ENCODE measurements around the gene GFI1. TPM values are rescaled to one million over a fixed set of nuclear protein-coding genes. Genes with fewer than 3 reads are reported as not detected.

The GFI1 gene
- total and polyA plus RNA-seq, 2 of the 13 experiments (the other 11 are each of a cell fraction or from before 2014, with no cell fraction given): 10.3 to 10.5 TPM

DNA sequence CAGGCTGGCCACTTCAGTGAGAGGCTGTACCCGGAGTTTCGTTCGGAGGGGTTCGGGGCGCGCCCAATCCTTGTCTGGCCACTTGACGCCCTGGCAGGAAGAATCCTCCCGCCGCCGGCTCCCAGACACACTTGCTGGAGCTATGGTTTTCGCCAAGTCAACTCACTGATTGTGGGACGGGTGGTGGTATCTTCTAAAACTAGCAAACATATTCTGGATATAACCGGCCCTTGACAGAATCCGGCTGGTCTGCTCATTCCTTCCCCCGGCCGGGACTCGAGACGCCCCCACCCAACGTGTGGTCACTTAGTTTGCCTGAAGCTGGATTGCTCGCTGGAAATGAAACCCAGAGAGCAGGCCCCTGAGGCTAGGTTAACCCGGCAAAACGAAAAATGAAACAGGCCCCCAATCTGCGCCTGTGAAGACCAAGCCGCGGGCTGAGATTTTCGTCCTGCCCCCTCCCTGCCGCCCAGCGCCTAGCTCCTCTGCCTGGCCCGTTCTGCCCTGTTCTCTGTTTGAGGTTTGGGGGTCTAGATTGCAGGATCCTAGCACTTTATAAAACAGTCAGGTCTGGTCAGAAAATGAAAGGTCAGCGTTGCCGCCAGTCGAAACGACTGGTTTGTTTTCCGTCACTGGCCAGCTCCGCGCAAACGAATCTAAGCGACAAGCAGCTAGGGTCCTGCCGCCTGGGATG lies 4.6 kb downstream of the GFI1 start:
- 98% methylated on average over 38 of the region's 39 CpGs for WGBS (ENCODE audit: low lambda C conversion rate)
- ATAC-seq (no peak), DNase-seq (ENCODE audit: low spot score) (no peak), FAIRE-seq (no peak)
- TF ChIP-seq MAFK (conservative IDR thresholded peaks at IDR 0.05 in 1 of 2, IDR thresholded peaks at IDR 0.05 in 1 of 2; ENCODE audit: low read length in 2 of 2) (peak in 1 of 2 experiments; percentile 16; a peak in 1 of 4 replicates), PCBP2 (optimal IDR thresholded peaks at IDR 0.05; ENCODE audit: low read depth, low read length, poor library complexity, severe bottlenecking) (no peak)
- Histone ChIP-seq H3K4me3 (replicated peaks in 1 of 3; ENCODE audit: insufficient read depth in 1 of 3, low read depth in 2 of 3, low read length in 3 of 3) (no peak overlapping the region), H3K79me2 (ENCODE audit: insufficient read depth, low read length) (no peaks in the 10 kb centered on the region), H3K4me1 (ENCODE audit: insufficient read depth, low read length) (peaks cover 18% of the 10 kb centered on the region), H3K27me3 (ENCODE audit: control insufficient read depth in 1 of 2, insufficient read depth in 2 of 2, low read length in 2 of 2) (no peaks in the 10 kb centered on the region; a peak in 2 of 5 replicates), H3K27ac (ENCODE audit: extremely low read length, insufficient read depth, low read length) (no peak overlapping the region), H3K4me2 (ENCODE audit: low read depth, low read length) (no peak overlapping the region), H2AFZ (ENCODE audit: low read length) (no peak overlapping the region), H3K36me3 (replicated peaks in 1 of 2; ENCODE audit: control insufficient read depth in 1 of 2, insufficient read depth in 2 of 2, low read length in 2 of 2) (peaks cover 2 to 11% of the 10 kb centered on the region in 2 experiments; a peak in 4 of 5 replicates), H4K20me1 (ENCODE audit: insufficient read depth, low read length) (no peaks in the 10 kb centered on the region), H3K9me3 (ENCODE audit: low read length) (no peaks in the 10 kb centered on the region), H3K9ac (ENCODE audit: insufficient read depth, low read depth, low read length) (no peak overlapping the region)
- ChIA-PET CTCF (ENCODE audit: low intra/inter-chr PET ratio, low total read pairs) (no interaction called here), POLR2A (no interaction called here)
- BruUV-seq (replicated peaks): no TSS peak
- in situ Hi-C loops (cut with HindIII; ENCODE audit: extremely low pct_ligation_motif_present, low pct_unique_long_range_greater_than_20kb): loop anchor here (5.0 kb wide), 1 partner anchor 115 kb away; no protein-coding TSS in a partner anchor
- intact Hi-C loops (cut with micrococcal nuclease; ENCODE audit: unreplicated experiment): no loop called here

DNA sequence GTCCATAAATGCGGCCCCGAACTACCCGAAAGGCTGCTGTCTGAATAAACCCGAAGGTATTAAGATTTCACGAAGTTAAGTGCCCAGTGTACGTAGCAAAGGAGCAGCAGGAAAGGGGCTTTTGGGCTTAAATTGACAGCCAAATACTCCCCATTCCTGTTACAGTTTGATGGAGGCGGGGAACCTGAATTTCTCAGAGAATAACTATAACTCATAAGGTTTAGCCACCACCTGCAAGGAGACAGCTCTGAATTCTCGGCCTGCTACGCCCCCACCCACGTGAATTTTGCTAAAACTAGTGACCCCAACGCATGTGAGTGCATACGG lies 5.2 kb downstream of the GFI1 start:
- Histone ChIP-seq H3K4me3 (replicated peaks in 1 of 3; ENCODE audit: insufficient read depth in 1 of 3, low read depth in 2 of 3, low read length in 3 of 3) (no peak overlapping the region), H3K79me2 (ENCODE audit: insufficient read depth, low read length) (no peaks in the 10 kb centered on the region), H3K27me3 (ENCODE audit: control insufficient read depth in 1 of 2, insufficient read depth in 2 of 2, low read length in 2 of 2) (no peaks in the 10 kb centered on the region; a peak in 1 of 5 replicates), H3K9ac (ENCODE audit: insufficient read depth, low read depth, low read length) (no peak overlapping the region), H3K4me1 (ENCODE audit: insufficient read depth, low read length) (peaks cover 14% of the 10 kb centered on the region), H3K4me2 (ENCODE audit: low read depth, low read length) (no peak overlapping the region), H3K9me3 (ENCODE audit: low read length) (no peaks in the 10 kb centered on the region), H4K20me1 (ENCODE audit: insufficient read depth, low read length) (no peaks in the 10 kb centered on the region), H3K36me3 (replicated peaks in 1 of 2; ENCODE audit: control insufficient read depth in 1 of 2, insufficient read depth in 2 of 2, low read length in 2 of 2) (peaks cover 2 to 11% of the 10 kb centered on the region in 2 experiments; a peak in 4 of 5 replicates), H3K27ac (ENCODE audit: extremely low read length, insufficient read depth, low read length) (no peak overlapping the region), H2AFZ (ENCODE audit: low read length) (no peak overlapping the region)
- no peak for ATAC-seq
- BruUV-seq (replicated peaks): no TSS peak
- DNase-seq (ENCODE audit: low spot score): no peak
- ChIA-PET CTCF (ENCODE audit: low intra/inter-chr PET ratio, low total read pairs) (no interaction called here), POLR2A (no interaction called here)
- no peak for FAIRE-seq
- TF ChIP-seq, protein P1, sequence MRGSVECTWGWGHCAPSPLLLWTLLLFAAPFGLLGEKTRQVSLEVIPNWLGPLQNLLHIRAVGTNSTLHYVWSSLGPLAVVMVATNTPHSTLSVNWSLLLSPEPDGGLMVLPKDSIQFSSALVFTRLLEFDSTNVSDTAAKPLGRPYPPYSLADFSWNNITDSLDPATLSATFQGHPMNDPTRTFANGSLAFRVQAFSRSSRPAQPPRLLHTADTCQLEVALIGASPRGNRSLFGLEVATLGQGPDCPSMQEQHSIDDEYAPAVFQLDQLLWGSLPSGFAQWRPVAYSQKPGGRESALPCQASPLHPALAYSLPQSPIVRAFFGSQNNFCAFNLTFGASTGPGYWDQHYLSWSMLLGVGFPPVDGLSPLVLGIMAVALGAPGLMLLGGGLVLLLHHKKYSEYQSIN (CRISPR knock-in tag; IDR thresholded peaks at IDR 0.05; ENCODE audit: borderline replicate concordance): no peak
- no peak for TF ChIP-seq SRSF9 (IDR thresholded peaks at IDR 0.05; ENCODE audit: borderline replicate concordance, insufficient read depth, low read depth, low read length, poor library complexity, severe bottlenecking)
- TF ChIP-seq PTBP1 (IDR thresholded peaks at IDR 0.05; ENCODE audit: low read depth, low read length, poor library complexity, severe bottlenecking): no peak
- TF ChIP-seq FOXC1 (CRISPR knock-in tag; IDR thresholded peaks at IDR 0.05; ENCODE audit: borderline replicate concordance): no peak
- TF ChIP-seq, protein P2, sequence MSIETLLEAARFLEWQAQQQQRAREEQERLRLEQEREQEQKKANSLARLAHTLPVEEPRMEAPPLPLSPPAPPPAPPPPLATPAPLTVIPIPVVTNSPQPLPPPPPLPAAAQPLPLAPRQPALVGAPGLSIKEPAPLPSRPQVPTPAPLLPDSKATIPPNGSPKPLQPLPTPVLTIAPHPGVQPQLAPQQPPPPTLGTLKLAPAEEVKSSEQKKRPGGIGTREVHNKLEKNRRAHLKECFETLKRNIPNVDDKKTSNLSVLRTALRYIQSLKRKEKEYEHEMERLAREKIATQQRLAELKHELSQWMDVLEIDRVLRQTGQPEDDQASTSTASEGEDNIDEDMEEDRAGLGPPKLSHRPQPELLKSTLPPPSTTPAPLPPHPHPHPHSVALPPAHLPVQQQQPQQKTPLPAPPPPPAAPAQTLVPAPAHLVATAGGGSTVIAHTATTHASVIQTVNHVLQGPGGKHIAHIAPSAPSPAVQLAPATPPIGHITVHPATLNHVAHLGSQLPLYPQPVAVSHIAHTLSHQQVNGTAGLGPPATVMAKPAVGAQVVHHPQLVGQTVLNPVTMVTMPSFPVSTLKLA (IDR thresholded peaks at IDR 0.05): no peak
- TF ChIP-seq RARA (CRISPR knock-in tag; IDR thresholded peaks at IDR 0.05): no peak
- TF ChIP-seq THAP11 (CRISPR knock-in tag; IDR thresholded peaks at IDR 0.05): no peak
- TF ChIP-seq, protein P3, sequence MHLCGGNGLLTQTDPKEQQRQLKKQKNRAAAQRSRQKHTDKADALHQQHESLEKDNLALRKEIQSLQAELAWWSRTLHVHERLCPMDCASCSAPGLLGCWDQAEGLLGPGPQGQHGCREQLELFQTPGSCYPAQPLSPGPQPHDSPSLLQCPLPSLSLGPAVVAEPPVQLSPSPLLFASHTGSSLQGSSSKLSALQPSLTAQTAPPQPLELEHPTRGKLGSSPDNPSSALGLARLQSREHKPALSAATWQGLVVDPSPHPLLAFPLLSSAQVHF (CRISPR knock-in tag; IDR thresholded peaks at IDR 0.05): no peak
- no peak for TF ChIP-seq POLR2A (IDR thresholded peaks at IDR 0.05; ENCODE audit: insufficient read depth in 1 of 2, low read depth in 2 of 2, low read length in 2 of 2)
- no peak for TF ChIP-seq RAD51 (IDR thresholded peaks at IDR 0.05; ENCODE audit: borderline replicate concordance)
- intact Hi-C loops (cut with micrococcal nuclease; ENCODE audit: unreplicated experiment) (no loop called here), in situ Hi-C loops (cut with HindIII; ENCODE audit: extremely low pct_ligation_motif_present, low pct_unique_long_range_greater_than_20kb) (loop anchor here (5.0 kb wide), 1 partner anchor 116 kb away; no protein-coding TSS in a partner anchor)
- 95% methylated on average over 12 of the region's 12 CpGs for WGBS (ENCODE audit: low lambda C conversion rate)

Data from HepG2 (cell line).